GM08714 (cell line): Measurements from ENCODE around the gene PRSS8.
A peak's percentile ranks its signal among the peaks of the same experiment; 100 is the strongest.
"Not testable (repeated sequence)": the region's sequence is repeated elsewhere in the genome, so short reads cannot be mapped to it uniquely, and the experiment has no call there.

ENCODE experiments used
- H3K4me3 ChIP-seq: fragments of 200-500 bp; sonication (Bioruptor generic); 2 replicates; pipeline ENCODE4 v1.5.1; 2014; ENCODE audit warnings: mild to moderate bottlenecking, low read length, inconsistent platforms
- ZNF274 ChIP-seq: IDR thresholded peaks from 2 replicates; pipeline ENCODE4 v1.6.1; 2012; ENCODE audit warnings: mild to moderate bottlenecking, low read depth, low read length

Gene PRSS8

DNA sequence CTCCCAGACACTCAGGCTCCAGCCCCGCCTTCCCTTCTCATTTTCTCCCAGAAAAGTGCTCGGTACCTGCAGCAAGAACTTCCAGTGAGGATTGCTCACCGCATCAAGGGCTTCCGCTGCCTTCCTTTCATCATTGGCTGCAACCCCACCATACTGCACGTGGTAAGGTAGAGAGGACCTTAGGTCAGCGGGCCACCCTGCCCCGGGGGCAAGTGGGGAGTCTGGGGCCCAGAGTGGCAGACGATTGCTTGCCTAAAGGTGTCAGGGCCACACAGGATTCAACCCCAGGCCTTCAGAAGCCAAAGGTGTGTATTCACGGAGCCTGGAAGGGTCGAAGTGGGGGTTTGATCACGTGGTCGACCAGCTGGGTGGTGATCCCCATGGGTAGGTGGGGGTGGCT is 25.9 kb downstream of the PRSS8 start:
- TF ChIP-seq ZNF274 = no peak
- H3K4me3 ChIP-seq = no peak overlapping the region

DNA sequence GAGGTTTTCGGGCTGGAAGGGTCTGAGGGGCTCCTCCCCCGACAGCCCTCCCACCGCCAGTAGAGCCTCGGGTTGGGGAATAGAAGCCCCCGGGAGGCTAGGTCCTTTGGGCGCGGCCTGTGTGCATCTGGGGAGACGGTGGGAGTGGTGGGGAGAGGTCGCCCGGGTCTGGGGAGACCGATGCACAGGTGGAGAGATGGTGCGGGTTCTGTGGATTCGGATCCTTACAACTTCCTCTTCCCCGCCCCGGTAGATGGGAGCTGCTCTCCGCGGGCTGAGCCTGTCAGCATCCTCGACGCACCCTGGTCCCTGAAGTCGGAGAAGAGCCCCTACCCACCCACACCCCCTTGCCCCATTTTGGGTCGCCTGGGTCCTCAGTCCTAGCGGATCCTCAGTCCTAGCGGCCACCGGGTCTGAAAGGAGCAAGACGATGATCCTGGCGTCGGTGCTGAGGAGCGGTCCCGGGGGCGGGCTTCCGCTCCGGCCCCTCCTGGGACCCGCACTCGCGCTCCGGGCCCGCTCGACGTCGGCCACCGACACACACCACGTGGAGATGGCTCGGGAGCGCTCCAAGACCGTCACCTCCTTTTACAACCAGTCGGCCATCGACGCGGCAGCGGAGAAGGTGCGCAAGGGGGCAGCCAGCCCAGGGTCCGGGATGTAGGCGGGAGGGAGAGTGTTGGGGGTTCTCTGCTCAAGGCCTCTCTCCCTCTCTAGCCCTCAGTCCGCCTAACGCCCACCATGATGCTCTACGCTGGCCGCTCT is 26.6 kb downstream of the PRSS8 start:
- TF ChIP-seq ZNF274 = no peak
- H3K4me3 ChIP-seq = peak overlapping the region; percentile 81

GRCh38 chr16:31108035-31108793 is 27.3 kb downstream of the PRSS8 start, which contains the start of gene BCKDK:
BCKDK (plus strand) TSS chr16:31108386; CDS start chr16:31109224, 838 bp downstream.
- no peak for TF ChIP-seq ZNF274
- peak within 1 kb of the TSS; percentile 81 for H3K4me3 ChIP-seq

- peak overlapping the region; percentile 81; the same call in 1 of the 2 replicates for H3K4me3 ChIP-seq
- no peak for TF ChIP-seq ZNF274
These were observed 28.1 kb downstream of the PRSS8 start for GRCh38 chr16:31107465-31107867.

DNA sequence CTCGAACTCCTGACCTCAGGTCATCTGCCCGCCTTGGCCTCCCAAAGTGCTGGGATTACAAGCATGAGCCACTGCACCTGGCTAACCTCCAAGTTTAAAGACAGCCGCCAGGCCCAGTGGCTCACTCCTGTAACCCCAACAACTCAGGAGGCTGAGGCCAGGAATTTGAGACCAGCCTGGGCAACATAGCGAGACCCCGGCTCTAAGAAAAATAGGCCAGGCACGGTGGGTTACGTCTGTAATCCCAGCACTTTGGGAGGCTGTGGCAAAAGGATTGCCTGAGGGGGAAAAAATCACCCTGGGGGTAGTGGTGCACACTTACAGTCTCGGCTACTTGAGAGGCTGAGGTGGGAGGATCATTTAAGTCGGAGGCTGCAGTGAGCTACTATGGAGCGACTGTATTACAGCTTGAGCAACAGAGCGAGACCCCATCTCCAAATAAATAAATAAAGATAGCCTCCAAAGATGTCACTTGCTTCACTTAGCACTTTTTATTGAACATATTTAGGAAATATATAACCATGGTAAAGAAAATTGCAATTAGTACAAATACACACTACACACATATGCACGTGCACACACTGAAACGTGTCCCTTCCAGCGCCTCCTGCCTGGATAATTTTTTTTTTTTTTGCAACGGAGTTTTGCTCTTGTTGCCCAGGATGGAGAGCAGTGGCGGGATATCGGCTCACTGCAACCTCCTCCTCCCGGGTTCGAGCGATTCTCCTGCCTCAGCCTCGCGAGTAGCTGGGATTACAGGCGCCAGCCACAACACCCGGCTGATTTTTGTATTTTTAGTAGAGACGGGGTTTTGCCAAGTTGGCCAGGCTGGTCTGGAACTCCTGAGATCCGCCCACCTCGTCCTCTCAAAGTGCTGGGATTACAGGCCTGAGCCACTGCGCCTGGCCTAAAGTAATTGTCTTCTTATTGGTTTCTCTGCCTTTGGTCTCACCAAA is 28.7 kb downstream of the PRSS8 start:
- no peak for TF ChIP-seq ZNF274
- no peak overlapping the region for H3K4me3 ChIP-seq

GRCh38 chr16:31105677-31106213 is 29.8 kb downstream of the PRSS8 start:
- H3K4me3 ChIP-seq = no peak overlapping the region
- TF ChIP-seq ZNF274 = no peak

DNA sequence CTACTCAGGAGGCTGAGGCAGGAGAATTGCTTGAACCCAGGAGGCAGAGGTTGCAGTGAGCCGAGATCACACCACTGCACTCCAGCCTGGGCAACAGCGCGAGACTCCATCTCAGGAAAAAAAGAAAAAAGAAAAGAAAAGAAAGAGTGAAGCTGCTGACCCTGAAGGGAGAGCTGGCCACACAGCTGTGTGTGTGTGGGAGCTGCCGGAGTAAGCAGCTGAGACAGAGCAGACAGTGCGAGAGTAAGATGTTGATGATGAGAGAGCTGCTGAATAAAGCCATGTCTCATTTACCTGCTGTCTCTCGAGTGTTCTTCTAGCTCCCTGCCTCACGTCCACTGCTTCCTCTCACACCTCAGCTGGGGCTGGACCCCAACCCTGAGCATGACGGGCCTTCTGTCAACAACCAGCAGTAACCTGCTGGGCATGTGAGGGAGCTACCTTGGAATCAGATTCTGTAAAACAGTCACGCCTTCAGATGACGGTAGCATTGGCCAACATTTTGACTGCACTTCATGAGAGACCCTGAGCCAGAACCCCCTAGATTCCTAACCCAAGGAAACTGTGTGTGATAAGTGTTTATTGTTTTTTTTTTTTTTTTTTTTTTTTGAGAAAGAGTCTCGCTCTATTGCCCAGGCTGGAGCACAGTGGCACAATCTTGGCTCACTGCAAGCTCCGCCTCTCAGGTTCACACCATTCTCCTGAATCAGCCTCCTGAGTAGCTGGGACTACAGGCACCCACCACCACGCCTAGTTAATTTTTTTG is 34.5 kb downstream of the PRSS8 start:
- H3K4me3 ChIP-seq = not testable (repeated sequence)

- H3K4me3 ChIP-seq = no peak overlapping the region
- TF ChIP-seq ZNF274 = no peak
These were observed 35.5 kb downstream of the PRSS8 start for GRCh38 chr16:31099860-31100638.

DNA sequence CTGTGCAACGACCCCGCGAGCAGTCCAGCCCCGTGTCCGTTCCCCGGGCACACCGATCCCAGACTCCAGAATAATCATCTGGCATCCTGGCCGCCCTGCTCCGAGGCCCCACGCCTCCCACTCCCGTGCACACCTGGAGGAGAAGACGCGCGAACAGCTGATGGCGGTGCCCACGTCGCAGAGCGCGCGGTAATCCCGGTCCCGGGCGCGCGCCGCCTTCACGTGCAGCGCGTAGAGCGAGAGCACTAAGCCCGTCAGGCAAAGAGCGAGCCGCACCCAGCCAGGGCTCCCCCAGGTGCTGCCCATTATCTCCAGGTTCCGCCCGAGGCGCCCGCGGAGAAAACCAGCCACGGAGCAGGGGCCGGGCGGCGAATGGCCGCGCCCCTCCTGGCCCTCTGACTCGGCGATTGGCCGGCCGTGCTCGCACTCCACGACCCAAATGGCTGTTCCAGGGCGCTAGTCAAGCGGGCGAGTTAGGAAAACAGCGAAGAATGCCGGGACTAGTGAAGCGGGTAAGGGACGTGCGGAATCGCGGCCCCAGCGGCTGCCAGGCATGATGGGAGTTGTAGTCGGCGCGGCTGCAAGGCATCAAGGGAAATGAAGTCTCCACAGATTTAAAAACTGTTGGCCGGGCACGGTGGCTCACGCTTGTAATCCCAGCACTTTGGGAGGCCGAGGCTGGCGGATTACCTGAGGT is 41.0 kb downstream of the PRSS8 start, which contains the start of gene VKORC1:
Gene VKORC1 (minus strand): TSS at position 374 of the 697 bp plus-strand sequence. CDS start 68 bp downstream, at position 306.
- TF ChIP-seq ZNF274 = no peak
- H3K4me3 ChIP-seq = peak within 1 kb of the TSS; percentile 92

- peak overlapping the region; percentile 92 for H3K4me3 ChIP-seq
- TF ChIP-seq ZNF274 = no peak
These were observed 41.5 kb downstream of the PRSS8 start for GRCh38 chr16:31094088-31094423.

- peak overlapping the region; percentile 92; the same call in 1 of the 2 replicates for H3K4me3 ChIP-seq
- TF ChIP-seq ZNF274 = no peak
These were observed 42.3 kb downstream of the PRSS8 start for GRCh38 chr16:31093132-31093703.
